Measurements from ENCODE around the gene DNAH6.

DNA sequence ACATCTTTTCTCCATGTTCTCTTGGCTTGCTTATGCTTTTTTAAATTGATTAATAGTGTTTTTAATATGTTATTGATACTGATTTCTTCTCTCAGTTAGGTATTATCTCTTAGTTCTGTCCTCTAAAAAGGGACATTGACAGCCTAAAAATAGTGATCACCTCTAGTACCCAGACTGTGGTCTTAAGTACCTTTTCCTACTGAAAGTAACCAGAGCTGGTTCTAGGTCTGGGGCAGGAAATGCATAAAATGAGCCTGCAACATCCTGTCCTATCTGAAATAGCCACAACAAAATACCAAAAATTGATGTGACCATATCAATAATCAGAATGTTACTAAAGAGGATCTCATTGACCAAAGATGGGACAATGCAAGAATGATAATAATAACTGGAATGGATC, 113.3 kb downstream of the DNAH6 start:
- TF ChIP-seq, protein P1, sequence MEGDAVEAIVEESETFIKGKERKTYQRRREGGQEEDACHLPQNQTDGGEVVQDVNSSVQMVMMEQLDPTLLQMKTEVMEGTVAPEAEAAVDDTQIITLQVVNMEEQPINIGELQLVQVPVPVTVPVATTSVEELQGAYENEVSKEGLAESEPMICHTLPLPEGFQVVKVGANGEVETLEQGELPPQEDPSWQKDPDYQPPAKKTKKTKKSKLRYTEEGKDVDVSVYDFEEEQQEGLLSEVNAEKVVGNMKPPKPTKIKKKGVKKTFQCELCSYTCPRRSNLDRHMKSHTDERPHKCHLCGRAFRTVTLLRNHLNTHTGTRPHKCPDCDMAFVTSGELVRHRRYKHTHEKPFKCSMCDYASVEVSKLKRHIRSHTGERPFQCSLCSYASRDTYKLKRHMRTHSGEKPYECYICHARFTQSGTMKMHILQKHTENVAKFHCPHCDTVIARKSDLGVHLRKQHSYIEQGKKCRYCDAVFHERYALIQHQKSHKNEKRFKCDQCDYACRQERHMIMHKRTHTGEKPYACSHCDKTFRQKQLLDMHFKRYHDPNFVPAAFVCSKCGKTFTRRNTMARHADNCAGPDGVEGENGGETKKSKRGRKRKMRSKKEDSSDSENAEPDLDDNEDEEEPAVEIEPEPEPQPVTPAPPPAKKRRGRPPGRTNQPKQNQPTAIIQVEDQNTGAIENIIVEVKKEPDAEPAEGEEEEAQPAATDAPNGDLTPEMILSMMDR (IDR thresholded peaks at IDR 0.05; ENCODE audit: low read length): no peak
- no peak for TF ChIP-seq EZH2 (IDR thresholded peaks at IDR 0.05; ENCODE audit: borderline replicate concordance, low read length)
